Measurements from ENCODE around the gene SSR1.

The SSR1 gene

DNA sequence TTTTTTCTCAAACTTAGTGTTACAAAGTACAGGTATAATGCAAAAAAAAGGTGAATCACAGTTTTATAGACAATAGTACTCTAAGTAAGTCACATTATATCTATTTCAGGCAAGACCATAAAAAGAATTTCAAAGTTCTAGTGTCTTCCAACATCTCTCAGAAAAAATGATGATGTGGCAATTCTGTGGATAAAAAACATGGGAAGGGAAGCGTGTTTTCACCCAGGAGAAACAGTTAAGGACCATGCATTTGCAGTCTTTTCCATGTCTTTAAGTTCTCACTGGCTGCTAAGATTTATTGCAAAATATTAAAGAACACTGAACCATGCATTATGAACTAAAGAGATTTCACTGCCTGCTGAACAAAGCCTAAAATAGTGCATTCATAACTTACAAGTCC, 1.8 kb downstream of the SSR1 start:
- H4K20me1 ChIP-seq (ENCODE audit: insufficient read depth, low read length, poor library complexity, severe bottlenecking), result peaks cover 59% of the 10 kb centered on the region
- peaks cover 50% of the 10 kb centered on the region for H3K4me1 ChIP-seq (ENCODE audit: insufficient read depth, low read length, poor library complexity, severe bottlenecking)
- H3K4me2 ChIP-seq (ENCODE audit: low read depth, low read length, poor library complexity, severe bottlenecking), result peak overlapping the region; percentile 81
- H3K36me3 ChIP-seq (ENCODE audit: insufficient read depth, low read length), result peaks cover 27% of the 10 kb centered on the region
- H3K9me2 ChIP-seq (replicated peaks; ENCODE audit: low read depth, low read length), result no peaks in the 10 kb centered on the region
- H3K4me3 ChIP-seq (ENCODE audit: low read length, poor library complexity, severe bottlenecking), result peak overlapping the region; percentile 99
- H3K27me3 ChIP-seq (ENCODE audit: insufficient read depth, low read length, poor library complexity, severe bottlenecking), result peaks cover 4% of the 10 kb centered on the region
- H3F3A ChIP-seq (ENCODE audit: low read depth), result peaks cover 11% of the 10 kb centered on the region
- H2AFZ ChIP-seq (ENCODE audit: low read length), result no peak overlapping the region
- H3K9me3 ChIP-seq (ENCODE audit: insufficient read depth, low read depth, low read length), result no peaks in the 10 kb centered on the region
- H3K79me2 ChIP-seq (ENCODE audit: insufficient read depth, low read length), result peaks cover 68% of the 10 kb centered on the region
- H3K9ac ChIP-seq (ENCODE audit: low read depth, low read length, poor library complexity, severe bottlenecking), result peak overlapping the region; percentile 99
- no peak for TF ChIP-seq CTCF (conservative IDR thresholded peaks at IDR 0.05; ENCODE audit: low read length)
- no peak for TF ChIP-seq EZH2phosphoT487 (IDR thresholded peaks at IDR 0.05; ENCODE audit: borderline replicate concordance)

DNA sequence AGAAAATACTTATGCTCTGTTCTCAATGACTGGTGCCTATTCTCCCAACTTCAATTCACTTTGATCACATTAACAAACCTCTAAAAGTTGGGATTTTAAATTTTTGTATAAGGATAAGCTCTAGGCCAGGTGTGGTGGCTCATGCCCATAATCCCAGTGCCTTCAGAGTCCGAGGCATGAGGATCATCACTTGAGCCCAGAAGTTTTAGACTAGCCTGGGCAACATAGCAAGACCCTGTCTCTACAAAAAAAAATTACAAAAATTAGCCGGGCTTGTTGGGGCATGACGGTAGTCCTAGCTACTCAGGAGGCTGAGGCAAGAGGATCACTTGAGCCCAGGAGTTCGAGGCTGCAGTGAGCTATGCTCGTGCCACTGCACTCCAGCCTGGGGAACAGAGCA, 3.9 kb downstream of the SSR1 start:
- no peak for TF ChIP-seq CTCF (conservative IDR thresholded peaks at IDR 0.05; ENCODE audit: low read length)
- TF ChIP-seq EZH2phosphoT487 (IDR thresholded peaks at IDR 0.05; ENCODE audit: borderline replicate concordance), result no peak
- Histone ChIP-seq H3K79me2 (ENCODE audit: insufficient read depth, low read length) (peaks cover 89% of the 10 kb centered on the region), H3F3A (ENCODE audit: low read depth) (peaks cover 7% of the 10 kb centered on the region), H3K9ac (ENCODE audit: low read depth, low read length, poor library complexity, severe bottlenecking) (peak overlapping the region; percentile 47), H3K9me2 (replicated peaks; ENCODE audit: low read depth, low read length) (no peaks in the 10 kb centered on the region), H3K27me3 (ENCODE audit: insufficient read depth, low read length, poor library complexity, severe bottlenecking) (peaks cover 4% of the 10 kb centered on the region), H2AFZ (ENCODE audit: low read length) (no peak overlapping the region), H4K20me1 (ENCODE audit: insufficient read depth, low read length, poor library complexity, severe bottlenecking) (peaks cover 78% of the 10 kb centered on the region), H3K36me3 (ENCODE audit: insufficient read depth, low read length) (peaks cover 48% of the 10 kb centered on the region), H3K4me3 (ENCODE audit: low read length, poor library complexity, severe bottlenecking) (peak overlapping the region; percentile 60), H3K4me2 (ENCODE audit: low read depth, low read length, poor library complexity, severe bottlenecking) (peak overlapping the region; percentile 81), H3K9me3 (ENCODE audit: insufficient read depth, low read depth, low read length) (no peaks in the 10 kb centered on the region), H3K4me1 (ENCODE audit: insufficient read depth, low read length, poor library complexity, severe bottlenecking) (peaks cover 52% of the 10 kb centered on the region)

GRCh38 chr6:7307533-7307932, 5.5 kb downstream of the SSR1 start:
- H3K36me3 ChIP-seq (ENCODE audit: insufficient read depth, low read length), result peaks cover 63% of the 10 kb centered on the region

More at GRCh38 chr6:7307533-7307932, 5.5 kb downstream of the SSR1 start:
- peaks cover under 1% of the 10 kb centered on the region for H3K27me3 ChIP-seq (ENCODE audit: insufficient read depth, low read length, poor library complexity, severe bottlenecking)
- H2AFZ ChIP-seq (ENCODE audit: low read length), result no peak overlapping the region
- H3K9ac ChIP-seq (ENCODE audit: low read depth, low read length, poor library complexity, severe bottlenecking), result peak overlapping the region; percentile 47
- no peak for TF ChIP-seq EZH2phosphoT487 (IDR thresholded peaks at IDR 0.05; ENCODE audit: borderline replicate concordance)
- TF ChIP-seq CTCF (conservative IDR thresholded peaks at IDR 0.05; ENCODE audit: low read length), result no peak
- peaks cover 47% of the 10 kb centered on the region for H3K4me1 ChIP-seq (ENCODE audit: insufficient read depth, low read length, poor library complexity, severe bottlenecking)
- H3F3A ChIP-seq (ENCODE audit: low read depth), result no peaks in the 10 kb centered on the region
- H3K9me3 ChIP-seq (ENCODE audit: insufficient read depth, low read depth, low read length), result no peaks in the 10 kb centered on the region
- peaks cover 78% of the 10 kb centered on the region for H4K20me1 ChIP-seq (ENCODE audit: insufficient read depth, low read length, poor library complexity, severe bottlenecking)
- H3K9me2 ChIP-seq (replicated peaks; ENCODE audit: low read depth, low read length), result no peaks in the 10 kb centered on the region
- H3K4me3 ChIP-seq (ENCODE audit: low read length, poor library complexity, severe bottlenecking), result peak overlapping the region; percentile 60
- H3K79me2 ChIP-seq (ENCODE audit: insufficient read depth, low read length), result peaks cover 92% of the 10 kb centered on the region
- peak overlapping the region; percentile 81 for H3K4me2 ChIP-seq (ENCODE audit: low read depth, low read length, poor library complexity, severe bottlenecking)

Measured in Loucy (cell line).